Fibroblast of lung (primary cell): Measurements from ENCODE around the gene AFAP1L1. TPM values are rescaled to one million over a fixed set of nuclear protein-coding genes. Genes with fewer than 3 reads are reported as not detected.

Experiments used
- DNase-seq, 2 donors: peaks; one replicate each; pipeline versions ENCODE4 v3.0.0 to v3.0.0-alpha.2; 2010; ENCODE audit warnings: low read depth in 2 of 2
- H2AFZ ChIP-seq: 2 replicates; pipeline ENCODE4 v1.5.1; 2012; ENCODE audit warnings: low read length, control low read depth, inconsistent platforms
- H3K27ac ChIP-seq: 2 replicates; pipeline ENCODE4 v1.5.1; 2011; ENCODE audit warnings: low read length, control low read depth; ENCODE audit not compliant: insufficient read depth
- H3K27me3 ChIP-seq: 2 replicates; pipeline ENCODE4 v1.5.1; 2011; ENCODE audit warnings: mild to moderate bottlenecking, low read length; ENCODE audit not compliant: control insufficient read depth, insufficient read depth
- H3K36me3 ChIP-seq: 2 replicates; pipeline ENCODE4 v1.5.1; 2011; ENCODE audit warnings: low read length; ENCODE audit not compliant: control insufficient read depth, insufficient read depth
- H3K4me1 ChIP-seq: 2 replicates; pipeline ENCODE4 v1.5.1; 2011; ENCODE audit warnings: low read length; ENCODE audit not compliant: control insufficient read depth, insufficient read depth; ENCODE audit errors: extremely low read depth
- H3K4me2 ChIP-seq: 2 replicates; pipeline ENCODE4 v1.5.1; 2011; ENCODE audit warnings: low read length, control low read depth; ENCODE audit not compliant: insufficient read depth; ENCODE audit errors: extremely low read depth
- H3K4me3 ChIP-seq, 4 experiments: fragments of 200-600 bp in 1 of 4; sonication (generic) in 1 of 4; replicated peaks in 1 of 4; 2 replicates each; pipeline ENCODE4 v1.5.1; 2011 to 2016; ENCODE audit warnings: low read length in 4 of 4, low read depth in 3 of 4, mild to moderate bottlenecking in 3 of 4, control low read depth in 2 of 4, inconsistent platforms in 1 of 4, mixed read lengths in 1 of 4; ENCODE audit not compliant: insufficient read depth in 1 of 4; ENCODE audit errors: control extremely low read depth in 1 of 4
- H3K79me2 ChIP-seq: 2 replicates; pipeline ENCODE4 v1.5.1; 2012; ENCODE audit warnings: mild to moderate bottlenecking, low read length, inconsistent platforms; ENCODE audit not compliant: control insufficient read depth, insufficient read depth
- H3K9ac ChIP-seq: 2 replicates; pipeline ENCODE4 v1.5.1; 2011; ENCODE audit warnings: mild to moderate bottlenecking, low read length, control low read depth; ENCODE audit not compliant: insufficient read depth
- H3K9me3 ChIP-seq: 2 replicates; pipeline ENCODE4 v1.5.1; 2012; ENCODE audit warnings: low read depth, low read length; ENCODE audit not compliant: control insufficient read depth, insufficient read depth
- H4K20me1 ChIP-seq: 2 replicates; pipeline ENCODE4 v1.5.1; 2011; ENCODE audit warnings: low read length; ENCODE audit not compliant: control insufficient read depth, insufficient read depth; ENCODE audit errors: extremely low read depth
- CTCF ChIP-seq, 2 donors: IDR thresholded peaks in 1 of 2; conservative IDR thresholded peaks in 1 of 2; 1 replicate in 1 of 2; 2 replicates in 1 of 2; pipeline ENCODE4 v1.5.1; 2011 to 2012; ENCODE audit warnings: low read length in 2 of 2, control low read depth in 1 of 2, inconsistent platforms in 1 of 2, low read depth in 1 of 2, mild to moderate bottlenecking in 1 of 2
- EZH2 ChIP-seq: IDR thresholded peaks from 2 replicates; pipeline ENCODE4 v1.5.1; 2012; ENCODE audit warnings: low read length, control low read depth, mild to moderate bottlenecking; ENCODE audit errors: missing control alignments
- polyA plus RNA-seq, 2 donors: library from polyadenylated mRNA; depleted of rRNA in 1 of 2; stranded (reverse) in 1 of 2; unstranded in 1 of 2; fragments of >200 nt; gene quantifications; 2 replicates each; pipeline ENCODE4 v1.2.1, GENCODE V29; 2011 to 2012; ENCODE audit warnings: missing spikeins in 1 of 2
- total RNA-seq: library from RNA; depleted of rRNA; stranded (reverse); fragments of >200 nt; gene quantifications from 2 replicates; pipeline ENCODE4 v1.2.1, GENCODE V29; 2014

Gene AFAP1L1
- total and polyA plus RNA-seq, 2 donors (not counting 1 experiment from before 2014, with no cell fraction given), result 3.0 to 7.1 TPM

DNA sequence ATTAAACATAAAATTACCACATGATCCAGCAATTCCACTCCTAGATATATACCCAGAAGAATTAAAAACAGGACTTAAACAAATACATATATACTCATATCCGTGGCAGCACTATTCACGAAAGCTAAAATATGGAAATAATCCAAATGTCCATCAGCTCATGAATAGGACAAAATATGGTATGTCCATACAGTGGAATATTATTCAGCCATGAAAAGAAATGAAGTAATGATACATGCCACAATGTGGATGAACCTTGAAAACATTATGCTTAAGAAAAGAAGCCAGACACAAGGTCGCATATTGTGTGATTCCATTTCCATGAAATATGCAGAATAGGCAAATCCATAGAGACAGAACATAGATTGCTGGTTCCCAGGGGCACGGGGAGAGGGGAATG lies 24.8 kb upstream of the AFAP1L1 start:
- Histone ChIP-seq H3K9ac (no peak overlapping the region), H2AFZ (no peak overlapping the region), H3K4me1 (no peaks in the 10 kb centered on the region), H3K27ac (no peak overlapping the region), H3K9me3 (no peaks in the 10 kb centered on the region), H3K36me3 (peaks cover 23% of the 10 kb centered on the region), H3K4me3 (no peak overlapping the region), H3K79me2 (no peaks in the 10 kb centered on the region), H3K4me2 (no peak overlapping the region), H3K27me3 (no peaks in the 10 kb centered on the region), H4K20me1 (no peaks in the 10 kb centered on the region)
- TF ChIP-seq EZH2, result no peak
- no peak for TF ChIP-seq CTCF (conservative IDR thresholded peaks at IDR 0.05 in 1 of 2, IDR thresholded peaks at IDR 0.05 in 1 of 2; ENCODE audit: low read depth in 1 of 2, low read length in 2 of 2)
- DNase-seq, result no peak

- no peaks in the 10 kb centered on the region for H3K27me3 ChIP-seq
- H3K27ac ChIP-seq, result no peak overlapping the region
- no peak overlapping the region for H3K4me2 ChIP-seq
- no peaks in the 10 kb centered on the region for H3K79me2 ChIP-seq
- no peak for DNase-seq
- no peak overlapping the region for H2AFZ ChIP-seq
- H3K36me3 ChIP-seq, result peaks cover 23% of the 10 kb centered on the region
- H3K4me1 ChIP-seq, result no peaks in the 10 kb centered on the region
- TF ChIP-seq CTCF (conservative IDR thresholded peaks at IDR 0.05 in 1 of 2, IDR thresholded peaks at IDR 0.05 in 1 of 2; ENCODE audit: low read depth in 1 of 2, low read length in 2 of 2) (no peak), EZH2 (no peak)
- H3K4me3 ChIP-seq, result no peak overlapping the region
- H3K9ac ChIP-seq, result no peak overlapping the region
- H3K9me3 ChIP-seq, result no peaks in the 10 kb centered on the region
- no peaks in the 10 kb centered on the region for H4K20me1 ChIP-seq
These were observed 23.9 kb upstream of the AFAP1L1 start for GRCh38 chr5:149247726-149248125.

DNA sequence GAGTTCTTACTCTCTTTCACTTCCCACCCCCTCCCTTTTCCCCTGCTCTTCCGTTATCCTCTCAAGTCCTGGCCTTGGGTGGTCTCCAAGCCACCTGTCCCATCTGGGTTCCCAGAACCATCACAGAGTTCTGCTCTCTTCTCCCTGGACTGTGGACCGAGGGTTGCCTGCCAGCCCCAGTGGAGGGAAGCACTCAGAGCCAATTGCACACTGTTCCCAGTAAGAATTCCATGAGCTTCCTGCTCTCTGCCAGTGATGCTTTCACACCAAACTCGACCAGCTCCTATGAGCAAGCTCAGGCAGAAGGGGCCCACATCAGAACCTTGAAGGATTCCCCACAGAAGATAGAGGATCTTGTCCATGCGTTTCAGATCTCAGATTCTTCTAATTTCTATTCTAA lies 20.1 kb upstream of the AFAP1L1 start:
- Histone ChIP-seq H4K20me1 (no peaks in the 10 kb centered on the region), H3K36me3 (peaks cover 20% of the 10 kb centered on the region), H3K9me3 (no peaks in the 10 kb centered on the region), H3K79me2 (no peaks in the 10 kb centered on the region), H3K4me3 (no peak overlapping the region), H3K4me1 (peaks cover 2% of the 10 kb centered on the region), H3K9ac (no peak overlapping the region), H3K27me3 (no peaks in the 10 kb centered on the region), H2AFZ (no peak overlapping the region), H3K27ac (no peak overlapping the region), H3K4me2 (no peak overlapping the region)
- no peak for DNase-seq
- TF ChIP-seq CTCF (conservative IDR thresholded peaks at IDR 0.05 in 1 of 2, IDR thresholded peaks at IDR 0.05 in 1 of 2; ENCODE audit: low read depth in 1 of 2, low read length in 2 of 2), result no peak
- no peak for TF ChIP-seq EZH2
